ENCODE measurements around the gene CIC.
A peak's percentile ranks its signal among the peaks of the same experiment; 100 is the strongest.
"Not testable (repeated sequence)": the region's sequence is repeated elsewhere in the genome, so short reads cannot be mapped to it uniquely, and the experiment has no call there.

CIC gene

DNA sequence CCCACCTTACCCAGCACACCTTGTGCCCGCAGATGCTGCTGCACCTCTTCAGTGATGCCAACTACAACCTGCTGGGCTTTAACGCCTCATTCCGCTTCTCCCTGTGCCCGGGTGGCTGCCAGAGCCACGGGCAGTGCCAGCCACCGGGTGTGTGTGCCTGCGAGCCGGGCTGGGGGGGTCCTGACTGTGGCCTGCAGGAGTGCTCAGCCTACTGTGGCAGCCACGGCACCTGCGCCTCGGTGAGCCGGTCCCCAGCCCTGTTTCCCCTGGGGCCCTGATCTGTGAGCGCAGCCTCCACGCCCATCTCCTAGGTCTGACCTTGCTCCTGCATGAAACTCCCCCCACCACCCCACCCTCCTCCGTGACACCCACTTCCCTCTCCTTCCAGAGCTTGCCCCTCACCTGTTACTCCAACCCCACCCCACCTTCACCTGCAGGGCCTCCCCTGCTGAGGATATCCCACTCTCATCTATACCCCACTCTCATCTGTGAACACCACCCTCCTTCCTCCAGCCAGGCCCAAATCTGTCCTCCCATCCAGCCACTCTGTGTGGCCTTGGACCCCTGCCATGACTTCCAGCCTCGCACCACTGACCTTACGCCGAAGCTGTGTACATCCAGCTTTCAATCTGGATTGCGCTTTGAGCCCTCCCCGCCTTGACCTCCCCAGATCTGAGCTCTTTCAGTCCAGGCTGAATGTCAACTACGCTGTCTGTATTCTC lies 65.1 kb downstream of the CIC start:
- H3K4me1 ChIP-seq (ENCODE audit: control insufficient read depth, insufficient read depth, low read length), result peaks cover 12% of the 10 kb centered on the region
- peaks cover 17% of the 10 kb centered on the region for H3K36me3 ChIP-seq (ENCODE audit: control insufficient read depth, insufficient read depth, low read length, severe bottlenecking)
- H3K9me3 ChIP-seq (ENCODE audit: control insufficient read depth, low read length), result no peaks in the 10 kb centered on the region
- no peak overlapping the region for H3K4me3 ChIP-seq (ENCODE audit: low read length)
- DNase-seq (ENCODE audit: low read depth), result no peak
- H3K27me3 ChIP-seq (replicated peaks; ENCODE audit: control insufficient read depth, insufficient read depth, low read length), result no peaks in the 10 kb centered on the region
- H3K9ac ChIP-seq (ENCODE audit: low read length), result no peak overlapping the region

DNA sequence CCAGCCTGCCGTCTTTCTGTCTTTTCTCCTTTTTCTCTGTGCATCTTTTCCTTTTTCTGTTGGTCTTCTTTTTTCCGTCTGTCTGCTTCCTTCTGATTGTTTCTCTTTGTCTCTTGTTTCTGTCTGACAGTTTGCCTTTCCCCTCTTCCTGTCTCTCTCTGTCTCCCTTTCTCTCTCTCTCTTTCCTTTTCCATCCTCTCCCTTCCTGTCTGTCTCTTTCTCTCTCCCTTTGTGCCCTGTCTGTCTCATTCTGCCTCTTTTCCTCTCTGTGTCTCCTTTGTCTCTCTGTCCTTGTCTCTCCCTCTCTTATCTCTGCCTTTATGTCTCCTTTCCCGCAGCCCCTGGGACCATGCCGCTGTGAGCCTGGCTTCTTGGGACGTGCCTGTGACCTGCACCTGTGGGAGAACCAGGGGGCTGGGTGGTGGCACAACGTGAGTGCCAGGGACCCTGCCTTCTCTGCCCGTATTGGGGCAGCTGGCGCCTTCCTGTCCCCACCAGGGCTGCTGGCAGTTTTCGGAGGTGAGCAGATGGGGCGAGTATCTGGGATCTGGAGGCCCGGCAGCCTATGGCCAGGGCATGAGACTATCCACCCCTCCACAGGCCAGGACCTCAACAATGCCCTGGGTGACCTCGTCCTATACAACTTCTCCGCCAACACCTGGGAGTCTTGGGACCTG lies 65.8 kb downstream of the CIC start:
- Histone ChIP-seq H3K9ac (ENCODE audit: low read length) (no peak overlapping the region), H3K27me3 (replicated peaks; ENCODE audit: control insufficient read depth, insufficient read depth, low read length) (no peaks in the 10 kb centered on the region), H3K4me1 (ENCODE audit: control insufficient read depth, insufficient read depth, low read length) (peaks cover 12% of the 10 kb centered on the region), H3K4me3 (ENCODE audit: low read length) (no peak overlapping the region), H3K9me3 (ENCODE audit: control insufficient read depth, low read length) (no peaks in the 10 kb centered on the region), H3K36me3 (ENCODE audit: control insufficient read depth, insufficient read depth, low read length, severe bottlenecking) (peaks cover 17% of the 10 kb centered on the region)
- no peak for DNase-seq (ENCODE audit: low read depth)

DNA sequence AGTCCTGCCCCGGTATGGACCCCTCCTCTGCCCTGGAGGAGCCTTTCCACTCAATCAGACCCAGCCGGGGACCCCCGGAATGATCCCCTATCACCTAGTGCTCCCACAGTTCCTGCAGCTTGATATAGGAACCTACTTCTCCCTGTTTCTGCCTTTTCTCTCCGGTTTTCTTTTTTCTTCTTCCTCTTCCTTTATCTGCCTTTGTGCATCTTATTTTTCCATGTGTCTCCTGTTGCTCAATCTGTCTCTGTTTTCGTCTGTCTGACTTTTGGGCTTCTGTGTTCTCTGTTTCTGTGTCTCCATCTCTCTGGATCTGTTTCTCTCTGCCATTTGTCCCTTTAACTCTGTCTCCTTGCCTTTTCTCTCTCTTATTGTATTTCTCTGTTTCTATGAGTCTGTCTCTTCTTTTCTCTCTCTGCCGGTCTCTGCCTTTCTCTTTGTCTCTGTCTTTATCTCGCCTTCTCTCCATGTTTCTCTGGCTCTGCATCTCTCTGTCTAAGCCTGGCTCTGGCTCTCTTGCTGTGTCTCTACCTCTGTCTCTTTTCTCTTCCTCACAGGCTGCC lies 66.4 kb downstream of the CIC start:
- no peak for DNase-seq (ENCODE audit: low read depth)
- Histone ChIP-seq H3K36me3 (ENCODE audit: control insufficient read depth, insufficient read depth, low read length, severe bottlenecking) (peaks cover 17% of the 10 kb centered on the region), H3K27me3 (replicated peaks; ENCODE audit: control insufficient read depth, insufficient read depth, low read length) (no peaks in the 10 kb centered on the region), H3K9me3 (ENCODE audit: control insufficient read depth, low read length) (no peaks in the 10 kb centered on the region), H3K4me3 (ENCODE audit: low read length) (no peak overlapping the region), H3K4me1 (ENCODE audit: control insufficient read depth, insufficient read depth, low read length) (peaks cover 6% of the 10 kb centered on the region), H3K9ac (ENCODE audit: low read length) (no peak overlapping the region)

DNA sequence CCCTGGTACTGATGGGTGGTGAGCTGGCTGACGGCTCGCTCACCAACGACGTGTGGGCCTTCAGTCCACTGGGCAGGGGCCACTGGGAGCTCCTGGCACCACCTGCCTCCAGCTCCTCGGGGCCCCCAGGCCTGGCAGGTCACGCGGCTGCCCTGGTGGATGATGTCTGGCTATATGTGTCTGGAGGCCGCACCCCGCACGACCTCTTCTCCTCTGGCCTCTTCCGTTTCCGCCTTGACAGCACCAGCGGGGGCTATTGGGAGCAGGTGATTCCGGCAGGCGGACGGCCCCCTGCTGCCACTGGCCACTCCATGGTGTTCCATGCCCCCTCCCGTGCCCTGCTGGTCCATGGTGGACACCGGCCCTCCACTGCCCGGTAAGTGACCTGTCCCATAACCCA lies 66.9 kb downstream of the CIC start:
- Histone ChIP-seq H3K4me3 (ENCODE audit: low read length) (no peak overlapping the region), H3K4me1 (ENCODE audit: control insufficient read depth, insufficient read depth, low read length) (peaks cover under 1% of the 10 kb centered on the region), H3K27me3 (replicated peaks; ENCODE audit: control insufficient read depth, insufficient read depth, low read length) (no peaks in the 10 kb centered on the region), H3K36me3 (ENCODE audit: control insufficient read depth, insufficient read depth, low read length, severe bottlenecking) (peaks cover 17% of the 10 kb centered on the region), H3K9me3 (ENCODE audit: control insufficient read depth, low read length) (no peaks in the 10 kb centered on the region), H3K9ac (ENCODE audit: low read length) (no peak overlapping the region)
- DNase-seq (ENCODE audit: low read depth), result no peak

DNA sequence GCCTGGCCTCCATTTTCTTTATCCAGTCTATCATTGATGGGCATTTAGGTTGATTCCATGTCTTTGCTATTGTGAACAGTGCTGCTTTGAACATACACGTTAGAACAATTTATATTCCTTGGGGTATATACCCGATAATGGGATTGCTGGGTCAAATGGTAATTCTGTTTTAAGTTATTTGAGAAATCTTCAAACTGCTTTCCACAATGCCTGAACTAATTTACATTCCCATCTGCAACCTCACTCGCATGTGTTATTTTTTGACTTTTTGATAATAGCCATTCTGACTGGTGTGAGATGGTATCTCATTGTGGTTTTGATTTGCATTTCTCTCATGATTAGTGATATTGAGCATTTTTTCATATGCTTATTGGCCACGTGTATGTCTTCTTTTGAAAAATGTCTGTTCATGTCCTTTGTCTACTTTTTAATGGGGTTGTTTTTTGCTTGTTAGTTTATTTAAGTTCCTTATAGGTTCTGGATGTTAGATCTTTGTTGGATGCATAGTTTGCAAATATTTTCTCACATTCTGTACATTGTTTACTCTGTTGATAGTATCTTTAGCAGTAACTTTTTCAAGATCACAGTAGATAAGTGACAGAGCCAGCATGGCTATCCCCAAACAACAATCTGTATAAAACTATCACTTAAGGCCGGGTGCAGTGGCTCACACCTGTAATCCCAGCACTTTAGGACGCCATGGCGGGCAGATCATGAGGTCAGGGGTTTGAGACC lies 70.2 kb downstream of the CIC start:
- not testable (repeated sequence) for H3K27me3 ChIP-seq (replicated peaks; ENCODE audit: control insufficient read depth, insufficient read depth, low read length); H3K4me1 ChIP-seq (ENCODE audit: control insufficient read depth, insufficient read depth, low read length); DNase-seq (ENCODE audit: low read depth); H3K4me3 ChIP-seq (ENCODE audit: low read length); H3K9me3 ChIP-seq (ENCODE audit: control insufficient read depth, low read length); H3K9ac ChIP-seq (ENCODE audit: low read length)
- H3K36me3 ChIP-seq (ENCODE audit: control insufficient read depth, insufficient read depth, low read length, severe bottlenecking), result peaks cover 21% of the 10 kb centered on the region

DNA sequence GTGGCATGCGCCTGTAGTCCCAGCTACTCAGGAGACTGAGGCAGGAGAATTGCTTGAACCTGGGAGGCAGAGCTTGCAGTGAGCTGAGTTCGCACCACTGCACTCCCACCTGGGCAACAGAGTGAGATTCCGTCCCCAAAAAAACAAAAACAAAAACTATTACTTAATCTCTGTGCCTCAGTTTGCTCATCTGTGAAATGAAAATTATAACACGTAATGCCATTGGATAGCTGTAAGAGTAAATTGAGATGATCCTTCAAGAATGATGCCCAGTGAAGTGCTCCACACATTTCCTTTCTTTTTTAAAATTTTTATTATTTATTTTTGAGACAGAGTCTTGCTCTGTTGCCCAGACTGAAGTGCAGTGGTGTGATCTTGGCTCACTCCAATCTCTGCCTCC lies 70.9 kb downstream of the CIC start:
- not testable (repeated sequence) for H3K27me3 ChIP-seq (replicated peaks; ENCODE audit: control insufficient read depth, insufficient read depth, low read length); DNase-seq (ENCODE audit: low read depth); H3K9me3 ChIP-seq (ENCODE audit: control insufficient read depth, low read length); H3K4me1 ChIP-seq (ENCODE audit: control insufficient read depth, insufficient read depth, low read length); H3K9ac ChIP-seq (ENCODE audit: low read length); H3K4me3 ChIP-seq (ENCODE audit: low read length)
- peaks cover 21% of the 10 kb centered on the region for H3K36me3 ChIP-seq (ENCODE audit: control insufficient read depth, insufficient read depth, low read length, severe bottlenecking)

DNA sequence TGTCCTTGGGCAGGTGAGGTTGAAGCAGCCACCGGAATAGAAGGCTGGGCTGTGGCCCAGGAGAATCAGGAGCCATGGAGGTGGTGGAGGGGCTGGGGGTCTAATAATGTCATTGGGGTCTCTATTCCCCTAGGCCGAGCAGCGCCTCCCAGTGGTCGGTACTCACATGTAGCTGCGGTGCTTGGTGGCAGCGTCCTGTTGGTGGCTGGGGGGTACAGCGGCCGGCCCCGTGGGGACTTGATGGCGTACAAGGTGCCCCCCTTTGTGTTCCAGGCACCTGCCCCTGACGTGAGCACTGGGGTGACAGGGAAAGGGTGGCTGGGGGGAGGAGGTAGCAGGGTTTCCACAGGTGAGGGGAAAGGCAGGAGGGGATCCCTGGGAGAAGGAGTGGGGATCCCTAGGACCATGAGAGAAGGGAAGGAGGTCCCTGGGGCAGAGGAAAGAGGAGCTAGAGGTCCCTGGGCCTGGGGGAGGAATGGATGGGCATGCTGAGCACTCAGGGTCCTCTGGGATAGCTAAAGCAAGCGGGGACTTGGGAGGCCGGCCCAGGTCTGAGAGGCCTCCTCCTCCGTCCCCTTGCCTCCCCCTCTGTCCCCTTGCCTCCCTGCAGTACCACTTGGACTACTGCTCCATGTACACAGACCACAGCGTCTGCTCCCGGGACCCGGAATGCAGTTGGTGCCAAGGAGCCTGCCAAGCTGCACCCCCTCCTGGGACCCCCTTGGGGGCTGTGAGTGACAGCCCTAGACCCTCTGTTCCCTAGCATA lies 74.5 kb downstream of the CIC start:
- H3K4me1 ChIP-seq (ENCODE audit: control insufficient read depth, insufficient read depth, low read length), result peaks cover 36% of the 10 kb centered on the region
- DNase-seq (ENCODE audit: low read depth), result no peak
- no peak overlapping the region for H3K9ac ChIP-seq (ENCODE audit: low read length)
- H3K9me3 ChIP-seq (ENCODE audit: control insufficient read depth, low read length), result no peaks in the 10 kb centered on the region
- H3K27me3 ChIP-seq (replicated peaks; ENCODE audit: control insufficient read depth, insufficient read depth, low read length), result no peaks in the 10 kb centered on the region
- H3K36me3 ChIP-seq (ENCODE audit: control insufficient read depth, insufficient read depth, low read length, severe bottlenecking), result peaks cover 4% of the 10 kb centered on the region
- no peak overlapping the region for H3K4me3 ChIP-seq (ENCODE audit: low read length)

DNA sequence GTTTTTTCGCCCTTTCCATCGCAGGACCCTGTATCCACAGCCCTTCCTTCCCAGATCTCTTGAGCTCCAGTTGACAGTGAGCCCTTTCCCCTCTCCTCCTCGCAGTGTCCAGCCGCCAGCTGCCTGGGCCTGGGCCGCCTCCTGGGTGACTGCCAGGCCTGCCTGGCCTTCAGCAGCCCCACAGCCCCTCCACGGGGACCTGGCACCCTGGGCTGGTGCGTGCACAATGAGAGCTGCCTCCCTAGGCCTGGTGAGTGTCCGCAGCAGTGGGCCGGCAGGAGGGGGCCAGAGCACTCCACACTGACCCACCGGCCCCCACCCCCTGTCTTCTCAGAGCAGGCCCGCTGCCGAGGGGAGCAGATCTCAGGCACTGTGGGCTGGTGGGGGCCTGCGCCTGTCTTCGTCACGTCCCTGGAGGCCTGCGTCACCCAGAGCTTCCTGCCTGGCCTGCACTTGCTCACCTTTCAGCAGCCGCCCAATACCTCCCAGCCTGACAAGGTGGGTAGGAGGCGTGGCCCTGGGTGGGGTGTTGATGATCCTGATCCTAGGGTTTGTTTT lies 75.4 kb downstream of the CIC start:
- no peaks in the 10 kb centered on the region for H3K27me3 ChIP-seq (replicated peaks; ENCODE audit: control insufficient read depth, insufficient read depth, low read length)
- DNase-seq (ENCODE audit: low read depth), result no peak
- H3K36me3 ChIP-seq (ENCODE audit: control insufficient read depth, insufficient read depth, low read length, severe bottlenecking), result peaks cover 4% of the 10 kb centered on the region
- no peaks in the 10 kb centered on the region for H3K9me3 ChIP-seq (ENCODE audit: control insufficient read depth, low read length)
- H3K4me3 ChIP-seq (ENCODE audit: low read length), result no peak overlapping the region
- peaks cover 36% of the 10 kb centered on the region for H3K4me1 ChIP-seq (ENCODE audit: control insufficient read depth, insufficient read depth, low read length)
- peak overlapping the region; percentile 43 for H3K9ac ChIP-seq (ENCODE audit: low read length)
